IMR-90 (cell line): Measurements from ENCODE around the gene CDC42BPA. TPM values are rescaled to one million over a fixed set of nuclear protein-coding genes. Genes with fewer than 3 reads are reported as not detected.

Source experiments
- ATAC-seq: fragments of 200-7000 bp; cut with Tn5 transposase; 2 replicates; pipeline ENCODE4 v1.9.1; 2020; ENCODE audit warnings: low read depth, mild to moderate bottlenecking, moderate library complexity
- BruUV-seq: library from RNA; stranded (reverse); fragments of 400-500 nt; replicated peaks from 2 replicates; lab custom pipeline; 2021; lab: Mats Ljungman, UMichigan
- CTCF ChIA-PET: fragments of 300-600 bp; formaldehyde crosslinking; extraction: SDS; loops from one replicate; lab custom pipeline; 2021; ENCODE audit warnings: antibody characterized with exemption; lab: Yijun Ruan, JAX
- POLR2A ChIA-PET: fragments of 300-600 bp; sonication (Branson Sonifier 250); formaldehyde crosslinking; loops from one replicate; lab custom pipeline; 2022; ENCODE audit warnings: antibody characterized with exemption; ENCODE audit not compliant: unreplicated experiment; lab: Charles Lee
- DNase-seq: peaks from one replicate; pipeline ENCODE4 v3.0.0; 2013
- H2AFZ ChIP-seq: replicated peaks from 2 replicates; pipeline ENCODE3; 2013; ENCODE audit warnings: low read length, mild to moderate bottlenecking; ENCODE audit not compliant: poor library complexity
- H2AK5ac ChIP-seq: 2 replicates; pipeline ENCODE4 v1.6.1; 2013; ENCODE audit warnings: low read depth, low read length, inconsistent platforms
- H2AK9ac ChIP-seq: replicated peaks from 2 replicates; pipeline ENCODE3; 2013; ENCODE audit warnings: mild to moderate bottlenecking, low read depth, low read length, moderate library complexity; ENCODE audit not compliant: poor library complexity
- H2BK120ac ChIP-seq: 2 replicates; pipeline ENCODE4 v1.6.1; 2013; ENCODE audit warnings: low read depth, low read length, inconsistent platforms
- H2BK15ac ChIP-seq: 3 replicates; pipeline ENCODE4 v1.6.1; 2013; ENCODE audit warnings: low read depth, low read length, inconsistent platforms
- H2BK20ac ChIP-seq: 2 replicates; pipeline ENCODE4 v1.6.1; 2013; ENCODE audit warnings: low read depth, mild to moderate bottlenecking, inconsistent platforms, low read length, moderate library complexity
- H2BK5ac ChIP-seq: 2 replicates; pipeline ENCODE4 v1.6.1; 2013; ENCODE audit warnings: mild to moderate bottlenecking, low read depth, low read length, inconsistent platforms; ENCODE audit not compliant: poor library complexity, severe bottlenecking
- H3K14ac ChIP-seq: replicated peaks from 2 replicates; pipeline ENCODE4 v1.6.1; 2013; ENCODE audit warnings: low read depth, low read length, inconsistent platforms
- H3K18ac ChIP-seq: 2 replicates; pipeline ENCODE4 v1.6.1; 2013; ENCODE audit warnings: low read depth, low read length, control low read depth
- H3K23ac ChIP-seq: 2 replicates; pipeline ENCODE4 v1.6.1; 2013; ENCODE audit warnings: low read depth, low read length, inconsistent platforms
- H3K27ac ChIP-seq: 2 replicates; pipeline ENCODE4 v1.5.1; 2013; ENCODE audit warnings: mild to moderate bottlenecking, control low read depth, low read length; ENCODE audit not compliant: insufficient read depth
- H3K27me3 ChIP-seq: 2 replicates; pipeline ENCODE4 v1.6.1; 2013; ENCODE audit warnings: low read length; ENCODE audit not compliant: control insufficient read depth, insufficient read depth
- H3K36me3 ChIP-seq: 2 replicates; pipeline ENCODE4 v1.6.1; 2013; ENCODE audit warnings: low read length, mixed read lengths; ENCODE audit not compliant: control insufficient read depth, insufficient read depth
- H3K4ac ChIP-seq: 2 replicates; pipeline ENCODE4 v1.6.1; 2013; ENCODE audit warnings: low read depth, low read length, inconsistent platforms
- H3K4me1 ChIP-seq: 2 replicates; pipeline ENCODE4 v1.6.1; 2013; ENCODE audit warnings: low read length, mixed read lengths; ENCODE audit not compliant: control insufficient read depth, insufficient read depth
- H3K4me2 ChIP-seq: 2 replicates; pipeline ENCODE4 v1.6.1; 2013; ENCODE audit warnings: low read depth, mild to moderate bottlenecking, control low read depth, low read length, moderate library complexity
- H3K4me3 ChIP-seq: 2 replicates; pipeline ENCODE4 v1.5.1; 2013; ENCODE audit warnings: low read depth, mild to moderate bottlenecking, control low read depth, low read length, moderate library complexity; ENCODE audit not compliant: insufficient read depth
- H3K56ac ChIP-seq: 2 replicates; pipeline ENCODE4 v1.6.1; 2013; ENCODE audit warnings: low read length, inconsistent platforms; ENCODE audit not compliant: insufficient read depth; ENCODE audit errors: extremely low read depth
- H3K79me1 ChIP-seq, 2 experiments: 2 replicates each; pipeline ENCODE4 v1.6.1; 2013; ENCODE audit warnings: low read length in 2 of 2, inconsistent platforms in 1 of 2, low read depth in 1 of 2
- H3K9ac ChIP-seq: 2 replicates; pipeline ENCODE4 v1.6.1; 2013; ENCODE audit warnings: low read depth, low read length, control low read depth
- H3K9me1 ChIP-seq: 2 replicates; pipeline ENCODE4 v1.6.1; 2013; ENCODE audit warnings: low read length, inconsistent platforms; ENCODE audit not compliant: insufficient read depth
- H3K9me3 ChIP-seq: 2 replicates; pipeline ENCODE4 v1.6.1; 2013; ENCODE audit warnings: low read length; ENCODE audit not compliant: control insufficient read depth, insufficient read depth
- H4K20me1 ChIP-seq: 2 replicates; pipeline ENCODE4 v1.6.1; 2013; ENCODE audit warnings: low read length, inconsistent platforms; ENCODE audit not compliant: insufficient read depth
- H4K5ac ChIP-seq: 2 replicates; pipeline ENCODE4 v1.6.1; 2013; ENCODE audit warnings: mild to moderate bottlenecking, low read depth, low read length, control low read depth
- H4K8ac ChIP-seq, 2 experiments: 2 replicates each; pipeline ENCODE4 v1.6.1; 2013; ENCODE audit warnings: low read depth in 2 of 2, low read length in 2 of 2, control low read depth in 1 of 2, inconsistent platforms in 1 of 2
- H4K91ac ChIP-seq: 2 replicates; pipeline ENCODE4 v1.6.1; 2013; ENCODE audit warnings: low read depth, low read length, inconsistent platforms; ENCODE audit not compliant: insufficient read depth
- BHLHE40 ChIP-seq: fragments of 150-350 bp; IDR thresholded peaks from 2 replicates; pipeline ENCODE4 v1.6.1; 2016; ENCODE audit warnings: mild to moderate bottlenecking, low read depth, low read length
- CHD1 ChIP-seq: IDR thresholded peaks from 2 replicates; pipeline ENCODE4 v1.6.1; 2012; ENCODE audit warnings: low read depth, low read length, improper control_type of control experiment
- ELK1 ChIP-seq: fragments of 150-350 bp; IDR thresholded peaks from 2 replicates; pipeline ENCODE4 v1.6.1; 2016; ENCODE audit warnings: low read depth, mild to moderate bottlenecking, low read length, moderate library complexity, borderline replicate concordance
- MAZ ChIP-seq: IDR thresholded peaks from 2 replicates; pipeline ENCODE4 v1.6.1; 2012; ENCODE audit warnings: low read depth, mild to moderate bottlenecking, low read length, improper control_type of control experiment, moderate library complexity, borderline replicate concordance
- NFE2L2 ChIP-seq: fragments of 150-350 bp; IDR thresholded peaks from 2 replicates; pipeline ENCODE4 v1.6.1; 2016; ENCODE audit warnings: low read depth, mild to moderate bottlenecking, low read length
- RAD21 ChIP-seq: IDR thresholded peaks from 2 replicates; pipeline ENCODE4 v1.6.1; 2012; ENCODE audit warnings: low read length, improper control_type of control experiment
- USF2 ChIP-seq: fragments of 150-350 bp; IDR thresholded peaks from 2 replicates; pipeline ENCODE4 v1.6.1; 2017; ENCODE audit warnings: mild to moderate bottlenecking, antibody characterized with exemption, low read length, low read depth
- WGBS, 2 experiments: methylation state at CpG; one replicate each; pipeline versions ENCODE4 v1.1.5 to v1.1.7; 2013; ENCODE audit warnings: missing lambda C conversion rate in 2 of 2; ENCODE audit not compliant: insufficient read length in 1 of 2; ENCODE audit errors: extremely low coverage in 2 of 2; 5-methylcytosine and 5-hydroxymethylcytosine counted together
- dilution Hi-C: fragments of 300-500 bp; cut with HindIII; formaldehyde crosslinking; loops from one replicate; pipeline ENCODE4 v1.14.3; 2018; ENCODE audit warnings: low sequenced_read_pairs; ENCODE audit not compliant: unreplicated experiment
- in situ Hi-C: fragments of 300-500 bp; cut with MboI; formaldehyde crosslinking; loops from 3 replicates; pipeline ENCODE4 v1.14.3; 2019; ENCODE audit warnings: low sequenced_read_pairs, inconsistent platforms, mixed read lengths
- intact Hi-C: fragments of 100-400 bp; cut with micrococcal nuclease; formaldehyde crosslinking; loops from 2 replicates; pipeline ENCODE4 v1.10.0; 2022
- polyA plus RNA-seq, 3 experiments: library from polyadenylated mRNA; depleted of rRNA; stranded (reverse); fragments of >200 nt; gene quantifications; 2 replicates each; pipeline ENCODE4 v1.2.3, GENCODE V29; 2012; ENCODE audit warnings: low replicate concordance in 1 of 3
- total RNA-seq: library from RNA; depleted of rRNA; stranded (reverse); fragments of >200 nt; gene quantifications from 2 replicates; pipeline ENCODE4 v1.2.3, GENCODE V29; 2012

The CDC42BPA gene
- total and polyA plus RNA-seq, 2 of the 4 experiments (the other 2 are of a cell fraction), result 9.4 to 27.8 TPM

- ATAC-seq, result no peak
- Histone ChIP-seq H2BK20ac (no peak overlapping the region), H3K18ac (no peak overlapping the region), H2BK15ac (no peak overlapping the region), H3K9ac (no peak overlapping the region), H3K23ac (no peak overlapping the region), H3K27me3 (no peaks in the 10 kb centered on the region), H4K91ac (no peak overlapping the region), H3K4me1 (peaks cover 3% of the 10 kb centered on the region; the same call in 1 of the 2 replicates), H3K4me2 (no peak overlapping the region), H2AK5ac (no peak overlapping the region), H4K20me1 (peaks cover 8% of the 10 kb centered on the region; the same call in 1 of the 2 replicates), H3K36me3 (no peaks in the 10 kb centered on the region), H2BK120ac (no peak overlapping the region), H4K5ac (no peak overlapping the region), H3K9me1 (no peaks in the 10 kb centered on the region), H3K9me3 (no peaks in the 10 kb centered on the region), H3K79me1 (peaks cover 14 to 39% of the 10 kb centered on the region in 2 experiments), H2BK5ac (no peak overlapping the region), H3K4ac (no peak overlapping the region), H3K56ac (no peak overlapping the region), H3K4me3 (no peak overlapping the region), H3K27ac (no peak overlapping the region), H4K8ac (no peak overlapping the region), H3K14ac (no peak overlapping the region), H2AFZ (no peak overlapping the region), H2AK9ac (no peak overlapping the region)
- DNase-seq, result no peak
- no TSS peak for BruUV-seq
- in situ Hi-C loops (loop anchor here (25.0 kb wide), 1 partner anchor 209 kb away; no protein-coding TSS in a partner anchor), dilution Hi-C loops (no loop called here), intact Hi-C loops (no loop called here)
- ChIA-PET POLR2A (no interaction called here), CTCF (interaction anchor here (0.6 kb wide), 1 partner anchor 289 kb away, joined by 3 read pairs; no protein-coding TSS in a partner anchor)
- WGBS, 2 experiments, result no CpG with 5 or more reads among the region's 3 CpGs
- TF ChIP-seq NFE2L2, result no peak
- no peak for TF ChIP-seq BHLHE40
- no peak for TF ChIP-seq RAD21
- TF ChIP-seq USF2, result no peak
- TF ChIP-seq MAZ, result no peak
- TF ChIP-seq CHD1, result no peak
- no peak for TF ChIP-seq ELK1
Measured at GRCh38 chr1:227228201-227228600, 90.1 kb downstream of the CDC42BPA start.
